ENCODE data around the gene CES1. TPM values are rescaled to one million over a fixed set of nuclear protein-coding genes. Genes with fewer than 3 reads are reported as not detected.
"Not testable (repeated sequence)": the region's sequence is repeated elsewhere in the genome, so short reads cannot be mapped to it uniquely, and the experiment has no call there.

CES1 gene
- total RNA-seq, 4 donors from 2014 or later, result 2.0 to 14.0 (median 5.5) TPM

DNA sequence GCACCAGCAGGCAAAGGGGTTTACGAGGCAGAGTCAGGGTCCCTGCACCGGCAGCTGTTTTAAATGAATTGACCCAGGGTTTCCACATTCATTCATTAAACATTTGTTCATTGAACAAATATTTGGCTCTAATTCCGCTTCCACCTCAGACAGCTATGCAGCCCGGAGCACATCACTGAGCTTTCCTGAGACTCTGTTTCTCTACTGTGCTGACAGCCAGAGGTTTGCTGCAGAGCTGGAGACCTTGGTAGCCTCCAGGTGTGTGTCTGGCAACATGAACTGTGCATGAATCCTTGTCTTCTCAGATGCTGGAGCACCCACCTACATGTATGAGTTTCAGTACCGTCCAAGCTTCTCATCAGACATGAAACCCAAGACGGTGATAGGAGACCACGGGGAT is 42.7 kb downstream of the CES1 start:
- H3K36me3 ChIP-seq, H3K9me3 ChIP-seq, DNase-seq, H3K4me1 ChIP-seq, H3K4me3 ChIP-seq, H3K27ac ChIP-seq, H3K27me3 ChIP-seq: not testable (repeated sequence)

DNA sequence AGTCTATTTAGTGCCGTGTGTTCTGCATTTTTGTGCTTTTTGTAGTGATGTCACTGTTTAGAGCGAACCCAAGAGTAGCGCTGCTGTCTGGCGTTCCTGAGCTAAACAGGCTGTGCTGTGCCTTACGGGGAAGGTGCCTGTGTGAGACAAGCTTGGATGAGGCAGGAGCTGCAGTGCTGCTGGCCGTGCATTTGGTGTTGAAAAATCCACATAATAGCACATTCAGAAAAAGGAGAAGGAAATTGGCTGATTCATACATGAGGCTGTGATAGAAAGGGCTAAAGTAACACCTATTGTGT is 50.2 kb downstream of the CES1 start:
- not testable (repeated sequence) for H3K9me3 ChIP-seq, H3K27ac ChIP-seq, H3K36me3 ChIP-seq, DNase-seq, H3K27me3 ChIP-seq, H3K4me1 ChIP-seq, H3K4me3 ChIP-seq

DNA sequence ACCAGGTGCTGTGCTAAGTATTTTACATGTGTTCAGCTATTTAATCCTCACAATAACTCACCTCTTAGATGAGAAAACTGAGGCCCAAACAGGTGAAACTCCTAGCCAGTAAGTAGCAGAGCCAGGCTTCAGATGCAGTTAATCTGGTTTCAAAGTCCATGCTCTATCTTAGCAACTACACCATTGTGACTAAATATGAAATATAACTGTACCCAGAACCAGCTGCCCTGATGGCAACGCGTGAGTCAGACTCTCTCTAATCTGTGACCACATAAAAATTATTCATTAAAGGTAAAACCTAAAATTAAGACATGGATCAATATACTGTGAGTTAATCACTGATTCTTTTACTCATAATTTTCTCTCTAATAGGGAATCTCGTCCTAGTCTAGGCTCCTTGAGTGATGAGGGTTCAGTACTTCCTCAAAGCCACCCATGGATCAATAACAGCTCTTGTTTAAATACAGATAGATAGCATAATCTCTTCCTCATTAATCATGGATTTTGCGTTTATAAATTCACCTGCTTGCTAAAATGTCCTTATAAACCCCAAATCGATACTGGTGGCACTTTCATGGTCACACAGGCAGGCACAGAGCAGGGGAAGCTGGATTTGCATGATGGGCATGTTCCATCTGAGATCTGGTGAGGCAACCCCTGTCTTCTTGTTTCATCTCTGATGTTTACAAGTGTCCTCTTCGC is 50.7 kb downstream of the CES1 start:
- not testable (repeated sequence) for H3K4me1 ChIP-seq

DNA sequence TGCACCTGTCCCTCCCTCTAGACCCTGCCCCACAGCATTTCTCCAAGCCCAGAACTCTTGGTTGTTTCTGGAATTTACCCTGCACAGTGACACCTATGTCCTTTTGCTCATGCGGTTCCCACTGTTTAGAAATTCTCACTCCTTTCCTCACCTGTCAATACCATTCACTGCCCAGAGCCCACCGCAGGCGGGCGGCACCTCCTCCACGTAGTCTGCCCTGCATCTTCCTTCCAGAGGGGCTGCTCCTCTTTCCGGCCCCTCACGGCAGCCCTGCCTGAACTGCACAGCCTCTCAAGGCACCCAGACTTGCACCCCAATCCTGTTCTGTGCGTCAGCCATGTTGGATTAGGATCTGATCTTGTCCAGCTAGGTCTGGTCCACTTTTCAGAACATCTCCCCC is 51.4 kb downstream of the CES1 start:
- H3K4me1 ChIP-seq, H3K4me3 ChIP-seq, DNase-seq, H3K27me3 ChIP-seq, H3K36me3 ChIP-seq, H3K9me3 ChIP-seq, H3K27ac ChIP-seq: not testable (repeated sequence)

More for the DNA sequence above, 50.7 kb downstream of the CES1 start:
- H3K27me3 ChIP-seq, H3K4me3 ChIP-seq, H3K36me3 ChIP-seq, DNase-seq, H3K9me3 ChIP-seq, H3K27ac ChIP-seq: not testable (repeated sequence)

DNA sequence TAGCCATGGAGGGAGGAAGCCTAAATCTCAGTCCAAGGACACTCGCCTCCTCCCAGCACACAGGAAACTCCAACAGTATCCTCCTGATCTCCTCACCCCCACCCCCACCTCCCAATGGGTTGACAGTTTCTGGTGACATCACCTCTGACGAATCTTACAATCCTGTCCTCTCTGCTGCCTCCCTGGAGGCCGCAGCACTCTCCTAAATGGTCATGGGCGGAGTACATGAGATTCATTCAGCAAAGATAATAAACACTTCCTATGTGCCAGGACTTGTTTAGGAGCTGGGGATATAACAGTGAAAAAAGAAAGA is 52.8 kb downstream of the CES1 start:
- not testable (repeated sequence) for H3K4me3 ChIP-seq, DNase-seq, H3K4me1 ChIP-seq, H3K27ac ChIP-seq, H3K27me3 ChIP-seq, H3K36me3 ChIP-seq, H3K9me3 ChIP-seq

DNA sequence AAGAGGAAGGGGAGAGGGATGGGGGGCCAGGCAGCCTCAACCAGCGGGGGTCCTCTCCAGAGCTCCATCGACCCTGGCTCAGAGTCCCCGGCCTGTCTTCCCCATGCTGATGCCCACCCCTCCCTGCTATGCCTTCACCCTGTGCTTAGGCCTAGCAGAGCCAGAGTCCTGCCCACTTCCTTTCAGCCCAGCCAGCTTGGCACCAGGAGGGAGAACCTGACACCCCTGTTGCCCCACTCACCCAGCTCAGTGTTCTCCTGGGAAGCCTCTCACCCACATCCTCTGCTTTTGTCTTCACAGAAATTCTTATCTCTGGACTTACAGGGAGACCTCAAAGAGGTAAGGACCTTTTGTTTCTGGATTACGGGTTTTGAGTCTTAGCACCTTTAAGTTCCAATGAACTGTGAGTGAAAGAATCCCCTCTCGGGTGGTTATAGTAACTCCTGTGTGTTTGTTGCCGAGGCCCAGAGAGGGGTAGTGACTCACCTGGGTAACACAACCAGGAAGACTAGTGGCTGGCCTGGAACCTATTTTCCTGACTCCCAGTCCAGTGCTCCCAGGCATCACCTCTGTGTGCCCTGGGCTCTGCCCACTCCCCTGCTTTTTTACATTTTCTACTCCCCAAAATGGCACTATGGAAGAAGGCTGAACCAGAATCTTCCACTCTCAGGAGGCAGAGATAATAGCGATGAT is 53.3 kb downstream of the CES1 start:
- TF ChIP-seq, protein P1, sequence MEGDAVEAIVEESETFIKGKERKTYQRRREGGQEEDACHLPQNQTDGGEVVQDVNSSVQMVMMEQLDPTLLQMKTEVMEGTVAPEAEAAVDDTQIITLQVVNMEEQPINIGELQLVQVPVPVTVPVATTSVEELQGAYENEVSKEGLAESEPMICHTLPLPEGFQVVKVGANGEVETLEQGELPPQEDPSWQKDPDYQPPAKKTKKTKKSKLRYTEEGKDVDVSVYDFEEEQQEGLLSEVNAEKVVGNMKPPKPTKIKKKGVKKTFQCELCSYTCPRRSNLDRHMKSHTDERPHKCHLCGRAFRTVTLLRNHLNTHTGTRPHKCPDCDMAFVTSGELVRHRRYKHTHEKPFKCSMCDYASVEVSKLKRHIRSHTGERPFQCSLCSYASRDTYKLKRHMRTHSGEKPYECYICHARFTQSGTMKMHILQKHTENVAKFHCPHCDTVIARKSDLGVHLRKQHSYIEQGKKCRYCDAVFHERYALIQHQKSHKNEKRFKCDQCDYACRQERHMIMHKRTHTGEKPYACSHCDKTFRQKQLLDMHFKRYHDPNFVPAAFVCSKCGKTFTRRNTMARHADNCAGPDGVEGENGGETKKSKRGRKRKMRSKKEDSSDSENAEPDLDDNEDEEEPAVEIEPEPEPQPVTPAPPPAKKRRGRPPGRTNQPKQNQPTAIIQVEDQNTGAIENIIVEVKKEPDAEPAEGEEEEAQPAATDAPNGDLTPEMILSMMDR (IDR thresholded peaks at IDR 0.05), result no peak
- no peak for TF ChIP-seq POLR2A (IDR thresholded peaks at IDR 0.05)
- DNase-seq, result no peak
- no peak overlapping the region for H3K4me3 ChIP-seq
- no peaks in the 10 kb centered on the region for H3K9me3 ChIP-seq
- no peaks in the 10 kb centered on the region for H3K4me1 ChIP-seq
- H3K27ac ChIP-seq, result no peak overlapping the region
- no peaks in the 10 kb centered on the region for H3K36me3 ChIP-seq
- no peaks in the 10 kb centered on the region for H3K27me3 ChIP-seq

DNA sequence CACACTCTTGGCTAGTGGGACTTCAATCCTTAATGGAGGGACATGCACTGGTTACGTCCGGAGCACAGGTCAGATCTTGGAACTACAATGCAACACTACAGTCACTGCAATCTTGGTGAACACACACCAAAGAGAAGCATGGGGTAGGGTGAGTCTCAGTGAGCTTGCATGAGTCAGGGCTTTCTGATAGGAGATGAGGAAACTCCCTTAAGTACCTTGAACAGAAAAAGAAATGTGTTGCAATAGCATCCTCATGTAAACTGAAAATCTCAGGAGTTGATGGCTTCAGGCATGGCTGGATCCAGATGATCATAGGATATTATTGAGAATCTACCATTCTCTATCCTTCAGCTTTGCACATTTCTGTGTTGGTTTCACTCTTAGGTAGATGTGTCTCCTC is 54.1 kb downstream of the CES1 start:
- DNase-seq, result no peak
- TF ChIP-seq, protein P1 (IDR thresholded peaks at IDR 0.05), result no peak
- Histone ChIP-seq H3K27me3 (no peaks in the 10 kb centered on the region), H3K36me3 (no peaks in the 10 kb centered on the region), H3K9me3 (no peaks in the 10 kb centered on the region), H3K27ac (no peak overlapping the region), H3K4me3 (no peak overlapping the region), H3K4me1 (no peaks in the 10 kb centered on the region)

DNA sequence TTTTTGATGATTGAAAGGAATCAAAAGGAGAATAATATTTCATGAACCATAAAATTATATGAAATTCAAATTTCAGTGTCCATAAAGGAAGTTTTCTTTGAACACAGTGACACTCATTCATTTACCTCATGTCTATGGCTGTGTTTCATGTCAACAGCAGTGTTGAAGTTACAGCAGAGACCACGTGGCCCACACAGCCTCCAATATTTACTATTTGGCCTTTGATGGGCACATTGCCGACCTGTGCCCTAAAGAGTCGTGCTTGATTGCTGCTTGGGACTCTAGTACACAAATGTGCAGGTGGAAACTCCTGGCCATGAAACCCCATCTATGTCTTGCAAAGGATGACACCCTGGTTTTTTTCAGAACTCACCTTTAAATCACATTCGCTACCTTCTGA is 57.0 kb downstream of the CES1 start:
- H3K27me3 ChIP-seq, result no peaks in the 10 kb centered on the region
- DNase-seq, result no peak
- H3K9me3 ChIP-seq, result no peaks in the 10 kb centered on the region
- no peak overlapping the region for H3K4me3 ChIP-seq
- H3K27ac ChIP-seq, result no peak overlapping the region
- TF ChIP-seq, protein P1 (IDR thresholded peaks at IDR 0.05), result no peak
- no peak for TF ChIP-seq POLR2A (IDR thresholded peaks at IDR 0.05)
- no peaks in the 10 kb centered on the region for H3K36me3 ChIP-seq
- no peaks in the 10 kb centered on the region for H3K4me1 ChIP-seq

Data from Peyer's patch (tissue), 4 donors.